Measurements from ENCODE around the gene STK17A. TPM values are rescaled to one million over a fixed set of nuclear protein-coding genes. Genes with fewer than 3 reads are reported as not detected.

Gene STK17A
- total RNA-seq, 2 donors from 2014 or later = 15.6 to 18.4 TPM

GRCh38 chr7:43535810-43536585, 46.9 kb upstream of the STK17A start:
- Mint-ChIP-seq H3K27ac (no peak overlapping the region), H3K27me3 (ENCODE audit: insufficient read depth) (no peaks in the 10 kb centered on the region), H3K4me1 (peaks cover 28% of the 10 kb centered on the region), H3K4me3 (no peak overlapping the region), H3K36me3 (ENCODE audit: low read depth) (no peaks in the 10 kb centered on the region), H3K9me3 (no peaks in the 10 kb centered on the region)
- no peaks in the 10 kb centered on the region for H3K9me3 ChIP-seq (ENCODE audit: control insufficient read depth, low read length)
- no peak overlapping the region for H3K9ac ChIP-seq (ENCODE audit: extremely low read depth, low read length, poor library complexity, severe bottlenecking)
- H3K4me1 ChIP-seq (ENCODE audit: control insufficient read depth, insufficient read depth, low read length) = peaks cover 17% of the 10 kb centered on the region
- H3K36me3 ChIP-seq (ENCODE audit: control insufficient read depth, insufficient read depth, low read length) = no peaks in the 10 kb centered on the region
- H3K27me3 ChIP-seq (ENCODE audit: control insufficient read depth, insufficient read depth, low read length, poor library complexity, severe bottlenecking) = no peaks in the 10 kb centered on the region
- WGBS, 2 experiments (ENCODE audit: insufficient coverage in 1 of 2, insufficient read length in 1 of 2) = 84 to 91% methylated on average over 3 to 6 of the region's 6 CpGs
- no peak for TF ChIP-seq CTCF (conservative IDR thresholded peaks at IDR 0.05)
- no peak overlapping the region for H3K4me3 ChIP-seq (ENCODE audit: low read length)
- no peak overlapping the region for H3K27ac ChIP-seq (ENCODE audit: low read depth, low read length)
- no peak for DNase-seq

GRCh38 chr7:43536773-43537172, 46.1 kb upstream of the STK17A start:
- H3K4me1 ChIP-seq (ENCODE audit: control insufficient read depth, insufficient read depth, low read length) = peaks cover 17% of the 10 kb centered on the region
- DNase-seq = no peak
- H3K27me3 ChIP-seq (ENCODE audit: control insufficient read depth, insufficient read depth, low read length, poor library complexity, severe bottlenecking) = no peaks in the 10 kb centered on the region
- TF ChIP-seq CTCF (conservative IDR thresholded peaks at IDR 0.05) = no peak
- H3K27ac Mint-ChIP-seq = peak overlapping the region; percentile 29
- no peak overlapping the region for H3K4me3 Mint-ChIP-seq
- WGBS, 2 experiments (ENCODE audit: insufficient coverage in 1 of 2, insufficient read length in 1 of 2) = 90% methylated on average over 8 to 15 of the region's 15 CpGs
- no peak overlapping the region for H3K9ac ChIP-seq (ENCODE audit: extremely low read depth, low read length, poor library complexity, severe bottlenecking)
- H3K4me3 ChIP-seq (ENCODE audit: low read length) = peak overlapping the region; percentile 6
- no peaks in the 10 kb centered on the region for H3K9me3 ChIP-seq (ENCODE audit: control insufficient read depth, low read length)
- peaks cover 28% of the 10 kb centered on the region for H3K4me1 Mint-ChIP-seq
- H3K36me3 Mint-ChIP-seq (ENCODE audit: low read depth) = no peaks in the 10 kb centered on the region
- no peak overlapping the region for H3K27ac ChIP-seq (ENCODE audit: low read depth, low read length)
- H3K36me3 ChIP-seq (ENCODE audit: control insufficient read depth, insufficient read depth, low read length) = no peaks in the 10 kb centered on the region
- H3K27me3 Mint-ChIP-seq (ENCODE audit: insufficient read depth) = no peaks in the 10 kb centered on the region
- H3K9me3 Mint-ChIP-seq = no peaks in the 10 kb centered on the region

- Histone ChIP-seq H3K9ac (ENCODE audit: extremely low read depth, low read length, poor library complexity, severe bottlenecking) (no peak overlapping the region), H3K9me3 (ENCODE audit: control insufficient read depth, low read length) (no peaks in the 10 kb centered on the region), H3K27ac (ENCODE audit: low read depth, low read length) (no peak overlapping the region), H3K36me3 (ENCODE audit: control insufficient read depth, insufficient read depth, low read length) (no peaks in the 10 kb centered on the region), H3K27me3 (ENCODE audit: control insufficient read depth, insufficient read depth, low read length, poor library complexity, severe bottlenecking) (no peaks in the 10 kb centered on the region), H3K4me1 (ENCODE audit: control insufficient read depth, insufficient read depth, low read length) (peaks cover 17% of the 10 kb centered on the region), H3K4me3 (ENCODE audit: low read length) (peak overlapping the region; percentile 6)
- no peak overlapping the region for H3K4me3 Mint-ChIP-seq
- no peaks in the 10 kb centered on the region for H3K27me3 Mint-ChIP-seq (ENCODE audit: insufficient read depth)
- H3K4me1 Mint-ChIP-seq = peaks cover 28% of the 10 kb centered on the region
- DNase-seq = peak; percentile 65
- H3K36me3 Mint-ChIP-seq (ENCODE audit: low read depth) = no peaks in the 10 kb centered on the region
- no peaks in the 10 kb centered on the region for H3K9me3 Mint-ChIP-seq
- H3K27ac Mint-ChIP-seq = peak overlapping the region; percentile 88
- WGBS, 2 experiments (ENCODE audit: insufficient coverage in 1 of 2, insufficient read length in 1 of 2) = 86 to 90% methylated on average over 7 to 9 of the region's 9 CpGs
- TF ChIP-seq CTCF (conservative IDR thresholded peaks at IDR 0.05) = peak; percentile 21
Observed at GRCh38 chr7:43537765-43538403, 45.0 kb upstream of the STK17A start.

Data from endodermal cell (in vitro differentiated cells).